ENCODE results near the gene SPTSSB.

The SPTSSB gene

DNA sequence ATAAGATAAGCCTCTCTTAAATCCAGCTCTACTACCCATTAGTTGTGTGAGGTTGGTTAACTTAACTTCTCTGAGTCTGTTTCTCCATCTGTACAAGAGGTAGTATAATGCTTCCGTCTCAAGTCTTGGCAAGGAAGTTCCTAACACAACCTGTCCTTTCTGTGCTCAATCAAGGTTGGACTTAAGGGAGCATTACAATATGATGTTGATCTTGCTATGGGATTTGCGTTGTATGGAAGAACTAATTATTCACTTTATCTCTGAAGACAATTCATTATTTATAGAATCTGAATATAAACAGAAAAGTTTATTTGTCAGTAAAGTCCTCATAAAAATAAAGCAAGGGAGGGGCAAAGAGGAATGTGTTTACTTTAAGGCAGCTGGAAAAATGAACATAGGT, 18.9 kb upstream of the SPTSSB start:
- DNase-seq: no peak

DNA sequence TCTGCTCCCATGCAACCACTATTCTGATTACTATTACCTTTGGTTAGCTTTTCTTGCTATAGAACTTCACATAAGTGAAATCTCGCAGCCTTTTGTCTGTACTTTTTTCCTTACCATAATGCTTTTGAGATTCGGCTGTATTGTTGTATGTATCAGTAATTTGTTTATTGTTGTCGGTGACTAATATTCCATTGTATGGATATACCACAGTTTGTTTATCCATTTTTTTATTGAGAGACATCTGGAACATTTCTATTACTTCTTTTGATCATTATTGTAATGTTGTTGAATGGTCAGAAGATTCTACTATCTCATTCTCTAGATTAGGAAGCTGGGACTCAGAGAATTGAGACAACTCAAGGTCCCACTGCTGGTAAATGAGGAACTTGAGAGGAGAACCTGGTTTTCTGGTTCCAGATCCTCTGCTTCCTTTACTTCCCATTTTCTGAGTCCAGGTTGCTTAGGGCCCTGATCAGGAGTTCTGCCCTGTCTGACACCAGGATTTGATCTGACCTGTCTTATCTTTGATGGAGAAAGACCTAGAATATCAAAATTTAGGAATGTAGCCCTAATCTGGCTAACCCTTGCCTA, 18.2 kb upstream of the SPTSSB start:
- DNase-seq: no peak

DNA sequence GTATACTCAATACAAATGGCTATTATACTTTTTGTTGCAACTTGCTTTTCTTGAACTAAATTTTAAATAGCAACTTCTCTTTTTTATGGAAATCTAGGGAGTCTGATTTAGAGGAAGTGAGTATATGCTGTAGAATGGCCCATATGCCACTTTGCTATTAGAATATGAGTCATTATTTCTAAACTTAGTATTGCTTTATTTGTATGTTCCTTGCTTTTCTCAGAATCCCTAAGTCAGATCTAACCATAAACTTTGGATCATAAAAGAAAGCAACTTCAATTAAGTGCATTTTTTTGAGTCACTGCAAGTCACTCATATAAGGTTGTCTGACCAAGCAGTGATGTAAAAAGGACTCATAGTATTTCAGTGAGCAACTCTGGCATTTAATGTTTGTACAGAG, 17.5 kb upstream of the SPTSSB start:
- DNase-seq: peak; percentile 22

DNA sequence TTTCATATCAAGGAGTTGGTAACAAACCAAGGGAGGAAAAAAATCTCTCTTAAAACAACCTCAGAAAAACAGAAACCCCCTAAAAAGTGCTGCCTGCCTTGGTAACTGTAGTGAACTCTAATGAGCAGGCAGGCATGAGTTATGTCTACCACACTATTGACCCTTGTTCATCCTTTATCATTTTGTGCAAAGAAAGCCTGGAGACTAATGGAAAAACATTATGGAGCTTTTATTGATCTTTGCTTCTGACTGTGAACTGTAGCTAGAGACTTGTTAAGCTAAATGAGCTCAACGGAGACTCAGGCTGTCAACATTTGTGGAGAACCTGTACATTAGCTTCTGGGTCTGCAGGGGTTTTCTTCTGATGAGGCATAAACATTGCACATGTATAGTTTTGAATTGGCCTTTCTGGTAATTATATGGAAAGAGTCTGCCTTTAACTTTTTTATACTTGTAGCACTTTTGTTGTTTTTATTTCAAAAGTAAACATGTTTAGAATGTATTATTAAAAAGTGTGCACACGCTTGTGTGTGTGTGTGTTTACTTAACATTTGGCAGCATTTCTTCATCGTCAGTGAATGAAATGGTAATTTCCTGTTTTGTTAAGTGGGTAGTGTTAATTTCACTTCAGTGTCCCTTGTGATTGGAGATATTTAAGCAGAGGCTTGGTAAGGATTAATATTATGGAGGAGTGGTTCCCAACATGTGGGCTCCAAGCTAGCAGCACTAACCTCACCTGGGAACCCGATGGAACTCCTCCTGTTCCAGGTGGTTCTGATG, 15.9 kb upstream of the SPTSSB start:
- DNase-seq: no peak

DNA sequence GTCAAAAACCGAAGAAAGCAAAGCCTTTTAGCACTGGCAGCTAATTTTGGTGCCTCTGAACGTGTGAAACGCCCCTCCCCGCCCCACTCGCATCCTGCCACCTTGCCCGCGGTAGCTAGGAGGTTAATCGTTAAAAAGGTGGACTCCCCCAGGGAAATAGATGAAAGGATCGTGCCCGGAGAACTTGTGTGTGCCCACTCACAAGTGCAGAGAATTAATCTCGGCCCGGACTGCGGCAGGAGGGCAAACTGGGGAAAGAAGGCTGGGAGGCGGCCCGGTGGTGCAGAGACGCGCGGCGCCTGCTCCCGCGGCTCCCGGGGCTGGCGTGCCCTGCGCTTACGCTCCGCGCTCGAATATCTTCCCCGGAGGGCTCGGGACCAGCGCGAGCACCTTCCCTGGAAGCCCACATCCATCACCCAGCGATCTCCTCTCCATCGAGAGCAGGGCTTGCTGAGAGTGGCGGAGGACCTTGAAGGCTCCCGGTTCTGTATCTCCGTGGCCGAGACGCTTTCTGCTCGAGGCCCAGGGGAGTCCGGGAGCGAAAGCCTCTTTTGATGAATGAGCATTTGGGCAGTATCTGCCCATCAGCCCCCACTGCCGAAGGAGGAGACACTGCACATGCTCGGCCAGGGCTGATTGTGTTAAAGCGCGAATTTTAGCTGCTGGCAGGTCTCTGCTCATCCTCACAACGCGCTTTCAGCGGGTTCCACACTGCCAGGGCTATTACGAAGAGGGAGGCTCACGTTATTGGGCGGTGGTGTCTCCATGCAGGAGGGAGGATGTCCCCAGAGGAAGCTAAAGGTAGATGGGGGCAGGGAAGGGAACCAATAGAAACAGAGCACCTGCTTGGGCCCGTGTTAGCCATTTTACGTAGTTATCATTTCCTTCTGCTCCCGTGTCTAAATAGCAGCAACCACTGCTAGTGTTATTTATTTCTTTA, 1.3 kb upstream of the SPTSSB start:
- peak; percentile 13 for DNase-seq

DNA sequence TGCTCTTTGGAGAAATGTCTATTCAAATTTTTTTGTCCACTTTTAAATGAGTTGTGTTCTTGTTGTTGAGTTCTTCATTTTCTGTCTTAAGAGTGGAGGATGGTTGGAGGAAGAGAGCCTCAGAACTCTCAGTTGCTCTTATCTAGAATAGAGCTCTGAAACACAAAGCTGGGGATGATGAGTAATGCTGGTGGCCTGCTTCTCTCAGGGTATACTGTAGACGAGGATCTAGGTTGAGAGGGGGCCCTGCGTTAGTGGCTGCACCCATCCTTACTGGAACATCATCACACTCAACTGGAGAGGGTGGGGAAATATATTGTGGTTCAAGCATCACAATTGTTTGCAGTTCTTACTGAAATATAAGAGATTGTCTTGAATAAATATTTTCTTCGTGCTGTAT, 1.8 kb downstream of the SPTSSB start:
- no peak for DNase-seq

DNA sequence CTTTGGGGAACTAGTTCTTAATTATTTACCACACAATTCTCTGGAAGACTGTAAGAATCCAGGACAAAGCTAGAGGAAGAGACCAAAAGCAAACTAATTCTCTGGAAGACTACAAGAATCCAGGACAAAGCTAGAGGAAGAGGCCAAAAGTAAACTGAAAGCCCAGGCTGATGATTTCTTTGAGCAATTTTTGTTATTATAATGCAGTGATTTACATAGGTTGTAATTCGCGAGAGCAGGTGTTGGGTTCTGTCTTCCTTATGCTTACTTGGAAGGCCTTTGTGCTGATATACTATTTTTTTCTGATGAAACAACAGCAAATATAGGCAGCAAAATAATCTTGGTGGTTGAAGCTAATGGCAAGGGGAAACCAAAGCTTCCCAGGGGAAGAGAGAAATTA, 5.2 kb downstream of the SPTSSB start:
- no peak for DNase-seq

DNA sequence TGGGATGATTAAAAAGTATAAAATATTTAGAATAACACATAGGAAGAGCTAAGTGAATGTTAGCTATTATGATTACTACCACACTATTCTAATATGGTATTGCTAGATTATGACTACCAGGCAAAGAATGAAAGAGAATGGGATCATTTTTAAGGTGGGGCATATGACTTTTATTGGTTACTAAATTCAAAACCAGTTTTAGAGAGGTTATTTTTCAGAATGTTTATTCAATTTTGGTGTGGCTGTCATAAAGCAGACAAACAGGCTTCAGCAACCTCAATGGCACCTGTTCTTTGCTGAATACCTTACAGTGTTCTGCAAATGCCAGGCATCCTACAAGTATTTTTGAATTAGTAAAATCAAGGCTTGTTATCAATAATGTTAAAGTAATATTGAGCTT, 12.8 kb downstream of the SPTSSB start:
- DNase-seq: no peak

DNA sequence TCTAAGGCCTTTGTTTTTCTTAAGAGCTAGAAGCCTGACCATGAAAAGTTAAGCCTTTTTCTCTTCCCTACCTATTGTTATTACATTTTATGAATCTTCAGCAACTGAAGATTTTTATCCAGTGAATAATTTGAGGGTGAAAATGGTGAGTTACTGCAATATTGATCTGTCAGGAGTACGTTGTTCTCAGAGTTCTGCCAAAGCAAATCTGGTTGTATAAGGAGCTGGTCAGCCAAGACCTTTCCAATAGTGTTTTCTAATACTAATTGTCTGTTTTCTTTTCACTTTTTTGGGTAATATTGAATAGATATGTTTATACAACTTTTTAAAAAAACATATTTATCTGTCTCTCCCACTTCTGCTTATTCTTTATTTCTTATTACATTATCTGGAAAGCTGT, 15.0 kb downstream of the SPTSSB start:
- DNase-seq: no peak

DNA sequence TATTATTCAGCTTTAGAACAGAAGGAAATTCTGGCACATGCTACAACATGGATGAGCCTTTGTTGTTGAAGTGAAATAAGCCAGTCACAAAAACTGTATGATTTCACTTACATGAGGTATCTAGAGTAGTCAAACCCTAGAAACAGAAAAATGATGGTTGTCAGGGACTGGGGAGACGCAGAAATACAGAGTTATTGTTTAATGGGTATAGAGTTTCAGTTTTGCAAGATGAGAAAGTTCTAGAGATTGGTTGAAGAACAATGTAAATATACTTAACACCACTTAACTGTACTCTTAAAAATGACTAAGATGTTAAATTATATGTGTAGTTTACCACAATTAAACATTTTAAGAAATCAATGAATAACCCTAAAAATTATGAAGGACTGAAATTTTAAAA, 15.8 kb downstream of the SPTSSB start:
- DNase-seq: no peak

DNA sequence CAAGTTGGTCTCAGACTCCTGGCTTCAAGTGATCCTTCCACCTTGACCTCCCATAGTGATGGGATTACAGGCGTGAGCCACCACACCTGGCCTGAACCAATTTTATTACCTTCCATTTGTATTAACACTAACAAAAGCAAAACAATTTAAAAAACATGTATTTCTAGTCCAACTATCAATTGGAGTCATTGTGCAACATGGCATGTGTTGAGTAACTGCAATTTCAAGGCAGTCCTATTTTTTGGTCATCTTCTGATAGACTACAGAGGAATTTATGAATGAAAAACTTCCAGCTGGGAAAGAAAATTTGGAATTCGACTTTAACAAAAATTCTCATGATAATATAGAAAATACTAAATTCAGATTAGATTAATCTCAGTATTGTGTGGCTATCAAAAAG, 16.8 kb downstream of the SPTSSB start:
- no peak for DNase-seq

DNA sequence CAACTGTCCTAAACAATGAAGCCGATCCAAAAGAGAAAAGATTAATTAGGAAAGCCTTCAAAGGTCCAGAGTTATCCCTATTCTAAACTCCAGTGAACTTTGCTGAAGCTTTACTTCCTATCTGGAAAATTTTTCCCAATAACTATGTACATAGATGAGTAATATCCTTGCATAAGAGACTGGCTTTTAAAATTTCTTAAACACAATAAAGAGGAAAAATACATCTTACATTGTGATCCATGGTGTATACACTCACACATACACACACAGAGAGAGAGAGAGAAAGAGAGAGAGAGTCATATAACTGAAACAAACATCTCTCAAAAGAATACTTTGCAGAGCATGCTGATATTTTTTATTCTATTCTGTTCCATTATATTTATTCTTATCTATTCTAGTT, 20.0 kb downstream of the SPTSSB start:
- DNase-seq: no peak

DNA sequence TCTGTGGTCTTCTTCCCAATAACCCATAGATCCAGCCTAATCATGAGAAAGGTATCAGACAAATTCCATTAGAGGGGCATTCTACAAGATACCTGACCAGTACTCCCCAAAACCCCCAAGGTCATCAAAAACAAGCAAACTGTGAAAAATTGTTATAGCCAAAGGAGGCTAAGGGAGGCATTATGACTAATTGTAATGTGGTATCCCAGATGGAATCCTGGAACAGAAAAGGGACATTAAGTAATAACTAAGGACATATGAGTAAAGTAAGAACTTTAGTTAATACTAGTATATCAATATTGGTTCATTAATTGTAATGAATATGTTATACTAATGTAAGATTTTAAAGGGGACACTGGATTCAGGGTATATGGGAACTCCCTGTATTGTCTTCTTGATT, 20.4 kb downstream of the SPTSSB start:
- DNase-seq: no peak

DNA sequence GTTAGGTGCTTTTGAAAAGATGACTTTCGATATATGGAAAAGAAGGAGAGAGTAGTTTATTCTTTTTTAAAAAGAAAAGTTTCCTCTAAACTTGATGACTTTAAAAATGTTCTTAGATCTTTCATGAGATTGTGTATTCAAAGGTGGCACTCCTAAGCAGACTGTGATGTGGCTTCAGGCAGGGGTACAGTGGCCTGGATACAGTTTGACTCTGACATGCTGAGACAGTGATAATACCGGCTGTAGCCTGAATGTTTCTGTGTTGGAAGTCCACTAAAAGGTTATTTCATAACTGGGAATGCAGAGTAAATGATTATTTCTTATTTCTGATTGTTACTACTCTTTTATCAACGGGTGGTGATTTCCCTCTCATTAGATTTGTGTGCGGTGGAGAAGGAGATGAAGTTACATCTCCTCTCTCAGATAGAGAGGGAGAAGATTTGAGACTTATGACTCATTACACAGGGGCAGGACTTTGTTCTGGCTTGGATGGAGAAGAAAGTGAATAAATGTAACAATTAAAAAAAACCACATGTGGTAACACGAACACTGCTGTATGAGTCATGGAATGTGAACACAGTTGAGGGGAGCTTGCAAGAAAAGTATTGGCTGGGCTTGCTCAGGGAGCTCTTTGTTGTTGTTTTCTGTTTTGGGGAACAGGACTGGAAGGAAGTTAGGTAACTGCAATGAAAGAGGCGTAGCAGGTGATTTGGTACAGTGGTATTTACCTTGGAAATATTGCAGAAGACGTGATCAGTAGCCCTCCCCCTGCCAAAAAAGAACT, 21.6 kb downstream of the SPTSSB start:
- peak; percentile 93 for DNase-seq

DNA sequence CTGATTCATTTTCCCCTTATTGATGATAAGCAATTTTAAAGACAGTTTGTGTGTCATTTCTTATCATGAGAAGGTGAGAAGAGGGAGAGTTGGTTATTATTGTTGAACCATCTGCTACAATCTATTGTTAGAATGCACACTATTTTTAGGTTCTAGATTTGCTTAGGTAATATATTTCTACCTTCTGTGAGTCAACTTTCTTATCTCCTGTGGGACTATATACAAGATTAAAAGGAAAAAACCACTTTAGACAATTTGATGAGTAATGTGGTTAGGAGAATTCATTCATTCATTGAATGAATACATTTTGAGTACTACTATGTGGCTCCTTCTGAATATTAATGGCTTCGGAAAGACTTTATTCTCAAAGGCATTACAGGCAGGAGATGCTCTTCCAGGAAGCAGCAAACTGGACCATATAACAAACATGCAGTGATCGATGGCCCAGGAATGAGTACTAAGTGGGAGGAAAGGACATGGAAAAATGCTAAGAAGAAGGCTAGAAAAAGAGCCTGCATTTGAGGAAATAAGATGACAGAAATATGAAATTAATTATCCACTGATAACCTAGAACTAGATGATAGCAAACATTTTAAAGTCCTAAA, 22.4 kb downstream of the SPTSSB start:
- peak; percentile 42 for DNase-seq

DNA sequence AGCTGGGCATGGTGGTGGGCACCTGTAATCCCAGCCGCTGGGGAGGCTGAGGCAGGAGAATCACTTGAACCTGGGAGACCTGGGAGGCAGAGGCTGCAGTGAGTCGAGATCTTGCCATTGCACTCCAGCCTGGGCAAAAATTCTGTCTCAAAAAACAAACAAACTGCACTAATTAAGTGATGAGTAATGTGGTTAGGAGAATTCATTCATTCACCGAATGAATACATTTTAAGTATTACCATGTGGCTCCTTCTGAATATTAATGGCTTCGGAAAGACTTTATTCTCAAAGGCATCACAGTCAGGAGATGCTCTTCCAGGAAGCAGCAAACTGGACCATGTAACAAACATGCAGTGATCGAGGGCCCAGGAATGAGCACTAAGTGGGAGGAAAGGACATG, 23.6 kb downstream of the SPTSSB start:
- peak; percentile 32 for DNase-seq

DNA sequence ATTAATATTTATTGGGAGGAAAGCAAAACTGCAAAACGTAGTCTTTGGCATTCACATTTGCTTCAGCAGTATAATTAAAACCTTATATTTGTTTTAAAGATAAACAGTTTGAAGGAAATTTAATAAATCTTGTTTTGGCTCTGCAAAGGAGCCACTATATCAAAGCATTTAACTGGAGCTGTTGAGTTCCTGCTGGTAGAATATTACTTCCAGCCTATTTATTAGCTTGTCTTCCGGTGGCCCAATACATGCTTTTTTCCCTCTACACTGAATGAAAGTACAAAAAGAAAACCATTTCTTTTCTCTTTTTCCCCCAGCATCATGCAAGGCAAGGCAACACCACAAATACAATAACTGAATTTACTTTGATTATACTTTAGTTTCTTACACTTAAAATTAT, 26.3 kb downstream of the SPTSSB start:
- DNase-seq: no peak

DNA sequence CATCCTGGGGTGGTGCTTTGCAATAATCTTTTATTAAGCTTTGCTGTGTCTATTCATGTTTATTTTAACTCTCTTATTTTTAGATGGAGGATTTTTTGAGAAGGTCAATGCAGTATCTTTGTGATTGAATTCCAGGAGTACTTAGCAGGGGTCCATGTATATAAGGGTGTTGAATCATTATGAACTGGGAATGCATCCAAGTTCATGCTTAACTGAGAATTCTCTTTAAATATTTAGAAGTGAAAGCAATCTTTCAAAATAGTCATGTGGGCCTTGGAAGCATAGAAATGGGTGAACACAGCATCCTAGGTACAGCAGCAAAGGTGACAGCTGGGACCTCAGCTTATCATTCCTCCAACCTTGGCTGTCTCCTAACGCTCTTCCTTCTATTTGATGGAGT, 27.3 kb downstream of the SPTSSB start:
- peak; percentile 53 for DNase-seq

DNA sequence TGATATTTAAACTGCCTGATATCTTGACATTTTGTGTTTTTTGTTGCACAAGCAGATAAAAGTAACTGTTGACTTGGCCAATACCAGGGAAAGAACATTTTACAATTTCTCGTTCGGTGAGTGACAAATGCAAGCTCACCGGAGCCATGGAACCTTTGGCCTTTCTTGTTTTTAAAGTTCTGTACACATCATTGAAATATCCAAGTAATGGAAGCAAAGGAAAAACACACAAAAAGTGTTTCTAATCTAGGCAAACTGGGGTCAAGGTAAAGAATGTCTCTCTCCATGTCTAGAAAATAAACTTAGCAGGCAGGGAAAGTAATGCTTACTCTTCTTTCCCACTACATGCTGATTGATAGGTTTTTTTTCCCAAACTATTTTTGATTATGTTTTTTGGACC, 27.8 kb downstream of the SPTSSB start:
- no peak for DNase-seq

DNA sequence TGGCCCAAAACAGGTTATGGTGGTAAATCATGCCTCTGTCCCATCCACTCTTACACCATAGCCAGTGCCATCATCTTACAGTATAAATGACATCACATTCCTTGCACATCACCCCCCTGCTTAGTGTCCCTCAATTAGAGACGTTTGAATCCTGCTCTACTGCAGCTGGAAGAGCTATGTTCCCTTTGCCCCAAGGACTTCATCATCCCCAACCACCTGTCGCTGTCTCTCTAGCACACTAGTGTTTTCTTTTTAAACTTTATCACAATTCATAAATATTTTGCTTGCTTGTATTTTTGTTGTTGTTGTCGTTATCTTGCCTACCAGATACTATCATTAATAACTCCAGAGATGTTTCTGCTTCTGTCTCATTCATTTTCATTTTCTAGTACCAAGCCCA, 28.7 kb downstream of the SPTSSB start:
- DNase-seq: no peak

DNA sequence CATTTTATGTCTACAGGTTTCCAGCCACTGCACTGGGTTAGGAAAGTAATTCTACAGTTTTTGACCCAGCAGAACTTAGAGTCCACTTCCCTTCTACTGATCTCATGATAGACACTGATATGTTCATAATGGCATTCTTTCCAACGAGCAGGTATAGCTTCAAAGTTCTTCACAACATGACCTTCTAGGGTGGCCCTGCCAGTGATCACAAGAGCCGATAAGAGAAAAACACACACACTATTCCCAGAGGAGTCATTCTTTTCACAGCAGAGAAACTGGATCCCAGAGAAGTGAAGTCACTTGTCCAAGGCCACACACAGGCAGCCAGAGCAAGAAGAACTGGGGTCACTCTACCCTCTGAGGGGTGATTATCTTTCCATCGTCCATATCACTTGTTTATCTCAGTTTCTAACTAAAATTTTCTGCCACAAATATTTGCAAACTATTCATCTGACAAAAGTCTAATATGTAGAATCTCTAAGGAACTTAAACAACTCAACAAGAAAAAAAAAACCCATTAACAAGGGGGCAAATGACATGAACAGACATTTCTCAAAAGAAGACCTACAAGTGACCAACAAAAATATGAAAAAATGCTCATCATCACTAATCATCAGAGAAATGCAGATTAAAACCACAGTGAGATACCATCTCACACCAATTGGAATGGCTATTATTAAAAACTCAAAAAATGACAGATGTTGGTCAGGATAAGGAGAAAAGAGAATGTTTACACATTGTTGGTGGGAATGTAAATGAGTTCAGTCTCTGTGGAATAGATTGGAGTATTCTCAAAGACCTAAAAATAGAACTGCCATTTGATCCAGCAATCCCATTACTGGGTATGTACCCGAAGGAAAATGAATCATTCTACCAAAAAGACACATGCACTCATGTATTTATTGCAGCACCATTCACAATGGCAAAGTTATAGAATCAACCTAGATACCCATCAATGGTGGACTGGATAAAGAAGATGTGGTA, 31.5 kb downstream of the SPTSSB start:
- DNase-seq: peak; percentile 26

Data from fibroblast of skin of right quadriceps (primary cell).